IPS-18c (cell line): ENCODE results near the gene RAB26.

ENCODE experiments used
- H3K4me3 ChIP-seq: 2 replicates; pipeline ENCODE4 v1.7.0; 2013; ENCODE audit warnings: low read depth, mild to moderate bottlenecking, low read length, moderate library complexity; ENCODE audit not compliant: insufficient read depth
- H3K9me3 ChIP-seq: one replicate; pipeline ENCODE4 v1.6.1; 2013; ENCODE audit warnings: mild to moderate bottlenecking, low read length, moderate library complexity; ENCODE audit not compliant: control insufficient read depth, insufficient read depth

RAB26 gene

DNA sequence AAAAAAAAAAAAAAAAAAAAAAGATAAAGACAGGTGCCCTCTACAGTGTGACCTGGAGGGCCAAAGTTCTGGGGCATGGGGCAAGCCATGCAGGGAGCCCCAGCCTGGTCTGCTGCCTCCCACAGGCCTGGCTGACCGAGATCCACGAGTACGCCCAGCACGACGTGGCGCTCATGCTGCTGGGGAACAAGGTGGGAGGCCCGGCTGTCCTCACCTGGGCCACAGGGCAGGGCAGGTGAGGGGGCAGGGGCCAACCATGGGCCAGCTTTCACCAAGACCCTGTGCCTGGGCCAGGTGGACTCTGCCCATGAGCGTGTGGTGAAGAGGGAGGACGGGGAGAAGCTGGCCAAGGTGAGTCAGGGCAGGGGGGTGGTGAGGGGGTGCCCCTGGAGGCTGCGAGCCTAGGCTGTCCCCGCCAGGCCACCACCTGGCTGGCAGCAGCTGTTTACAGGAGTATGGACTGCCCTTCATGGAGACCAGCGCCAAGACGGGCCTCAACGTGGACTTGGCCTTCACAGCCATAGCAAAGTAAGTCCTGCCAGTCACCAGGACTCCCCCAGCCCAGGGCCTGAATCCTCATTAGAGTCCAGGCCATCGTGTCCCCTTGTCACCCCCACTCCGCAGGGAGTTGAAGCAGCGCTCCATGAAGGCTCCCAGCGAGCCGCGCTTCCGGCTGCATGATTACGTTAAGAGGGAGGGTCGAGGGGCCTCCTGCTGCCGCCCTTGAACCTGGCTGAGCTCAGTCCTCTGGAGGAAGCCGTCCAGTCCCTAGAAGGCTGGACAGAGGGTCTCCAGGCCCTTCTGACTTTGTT lies 4.5 kb downstream of the RAB26 start:
- peaks cover 4% of the 10 kb centered on the region for H3K9me3 ChIP-seq
- H3K4me3 ChIP-seq, result peak overlapping the region; percentile 100

DNA sequence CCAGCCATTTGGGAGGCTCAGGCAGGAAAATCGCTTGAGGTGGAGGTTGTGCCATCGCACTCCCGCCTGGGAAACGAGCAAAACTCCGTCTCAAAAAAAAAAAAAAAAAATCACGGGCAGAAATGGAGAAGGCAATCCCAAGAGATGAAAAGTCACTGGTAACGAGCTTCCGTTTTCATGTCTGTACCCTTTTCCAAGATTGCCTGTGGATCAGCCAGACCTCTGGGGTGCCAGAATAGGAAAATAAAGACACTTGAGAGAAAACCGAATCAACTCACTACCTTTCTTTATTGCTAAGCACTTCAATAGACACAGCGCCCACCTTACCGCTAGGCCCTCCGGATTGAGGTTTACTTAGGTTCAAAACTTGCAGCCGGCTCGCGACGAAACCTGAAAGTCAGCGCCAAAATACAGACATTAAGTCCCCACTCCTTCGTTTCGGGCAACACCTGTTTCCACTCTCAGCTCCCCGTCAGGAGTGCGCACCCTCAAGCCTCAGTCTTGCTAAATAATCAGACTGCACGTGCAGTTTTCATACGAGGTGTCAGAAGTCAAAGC lies 6.2 kb downstream of the RAB26 start:
- H3K9me3 ChIP-seq, result peaks cover 4% of the 10 kb centered on the region
- peak overlapping the region; percentile 100 for H3K4me3 ChIP-seq

GRCh38 chr16:2155091-2155950 lies 6.9 kb downstream of the RAB26 start, which contains the start of gene TRAF7:
Gene TRAF7, plus strand, starts transcription at chr16:2155782. Its CDS starts 8,139 bp downstream, at chr16:2163921.
- peaks cover 4% of the 10 kb centered on the region for H3K9me3 ChIP-seq
- peak within 1 kb of the TSS; percentile 100 for H3K4me3 ChIP-seq

DNA sequence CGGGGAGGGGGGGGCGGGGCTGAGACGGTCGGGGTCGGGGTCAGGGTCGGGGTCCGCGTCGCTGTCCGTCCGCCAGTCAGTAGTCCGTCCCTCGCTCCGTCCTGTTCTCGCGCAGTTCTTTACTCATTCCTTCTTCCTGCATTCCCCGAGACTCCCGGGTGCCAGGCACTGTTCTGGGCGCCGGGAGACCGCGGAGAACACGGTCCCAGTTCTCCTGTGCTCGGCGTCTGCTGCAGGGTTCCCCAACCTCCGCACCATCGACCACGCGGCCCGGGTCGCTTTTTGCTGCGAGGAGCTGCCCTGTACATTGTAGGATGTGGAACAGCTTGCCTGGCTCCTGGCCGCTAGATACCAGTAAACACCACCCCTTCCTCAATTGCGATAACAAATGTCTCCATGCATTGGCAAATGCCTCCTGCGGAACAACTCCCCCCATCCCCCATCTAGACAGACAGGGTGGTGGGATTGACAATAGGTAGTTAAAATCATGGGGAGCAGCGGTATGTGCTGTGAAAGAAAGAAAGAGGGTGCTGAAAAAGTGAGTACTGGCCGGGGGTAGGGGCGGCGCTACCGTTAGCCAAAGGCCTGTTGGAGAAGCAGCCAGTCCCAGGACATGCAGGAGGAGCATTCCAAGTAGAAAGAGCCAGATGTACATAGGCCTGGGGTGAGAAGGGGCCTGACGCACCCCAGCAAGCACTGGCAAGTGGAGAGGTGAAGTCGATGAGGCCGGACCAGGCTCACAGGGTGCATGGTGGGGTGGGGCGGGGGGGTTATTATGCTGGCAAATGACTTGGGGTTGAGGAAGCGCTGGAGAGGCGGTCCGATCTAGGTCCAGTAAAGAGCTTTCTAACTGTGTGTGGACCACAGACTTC lies 7.8 kb downstream of the RAB26 start:
- peaks cover 4% of the 10 kb centered on the region for H3K9me3 ChIP-seq

DNA sequence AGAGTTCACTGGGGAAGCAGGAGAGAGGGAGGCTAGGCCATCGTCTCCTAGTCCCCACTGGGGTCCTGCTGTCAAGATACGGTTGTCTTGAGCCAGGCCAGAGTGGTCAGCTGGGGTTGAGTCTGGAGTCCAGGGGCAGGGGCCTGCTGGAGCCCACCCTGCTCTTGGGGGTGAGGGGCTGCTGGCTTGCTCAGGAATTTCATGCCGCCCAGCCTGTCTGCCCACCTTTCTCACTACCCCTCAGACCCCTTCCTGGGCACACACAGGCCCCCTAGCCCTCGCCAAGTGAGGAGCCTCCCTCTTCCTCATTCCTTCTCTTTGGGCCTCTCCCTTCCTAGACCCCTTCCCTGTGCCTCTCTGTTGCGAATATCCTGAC lies 8.4 kb downstream of the RAB26 start:
- H3K9me3 ChIP-seq, result peaks cover 4% of the 10 kb centered on the region
- H3K4me3 ChIP-seq, result peak overlapping the region; percentile 91

More for the DNA sequence above, 7.8 kb downstream of the RAB26 start:
- H3K4me3 ChIP-seq, result peak overlapping the region; percentile 91

GRCh38 chr16:2157480-2158261 lies 9.2 kb downstream of the RAB26 start:
- Histone ChIP-seq H3K9me3 (peaks cover 4% of the 10 kb centered on the region), H3K4me3 (no peak overlapping the region; the same call in 1 of the 2 replicates)

GRCh38 chr16:2158262-2158638 lies 9.8 kb downstream of the RAB26 start:
- H3K4me3 ChIP-seq, result no peak overlapping the region

GRCh38 chr16:2159175-2159838 lies 10.9 kb downstream of the RAB26 start:
- Histone ChIP-seq H3K9me3 (no peaks in the 10 kb centered on the region), H3K4me3 (no peak overlapping the region)

More at GRCh38 chr16:2158262-2158638, 9.8 kb downstream of the RAB26 start:
- peaks cover 4% of the 10 kb centered on the region for H3K9me3 ChIP-seq

- no peaks in the 10 kb centered on the region for H3K9me3 ChIP-seq
These were observed 12.6 kb downstream of the RAB26 start for GRCh38 chr16:2160915-2161551.

DNA sequence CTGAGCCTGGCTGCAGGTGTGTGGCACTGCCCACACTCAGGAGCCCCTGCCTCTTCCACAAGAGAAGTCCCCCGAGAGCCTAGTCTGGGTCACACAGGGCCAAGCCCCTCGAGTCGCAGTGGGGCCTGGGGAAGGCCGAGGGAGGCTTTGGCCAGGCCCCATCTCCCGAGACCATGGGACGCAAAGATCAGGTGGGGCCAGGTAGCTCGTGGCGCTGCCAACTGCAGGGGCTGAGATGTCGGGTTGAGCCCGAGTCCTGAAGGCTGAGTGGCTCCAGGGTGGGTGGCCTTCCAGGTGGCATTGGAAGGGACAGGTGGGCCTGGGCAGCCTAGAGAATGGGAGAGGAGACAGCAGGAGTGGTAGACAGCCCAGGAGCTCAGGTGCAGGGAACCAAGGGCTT lies 13.5 kb downstream of the RAB26 start:
- Histone ChIP-seq H3K4me3 (no peak overlapping the region), H3K9me3 (no peaks in the 10 kb centered on the region)

More at GRCh38 chr16:2160915-2161551, 12.6 kb downstream of the RAB26 start:
- no peak overlapping the region for H3K4me3 ChIP-seq

DNA sequence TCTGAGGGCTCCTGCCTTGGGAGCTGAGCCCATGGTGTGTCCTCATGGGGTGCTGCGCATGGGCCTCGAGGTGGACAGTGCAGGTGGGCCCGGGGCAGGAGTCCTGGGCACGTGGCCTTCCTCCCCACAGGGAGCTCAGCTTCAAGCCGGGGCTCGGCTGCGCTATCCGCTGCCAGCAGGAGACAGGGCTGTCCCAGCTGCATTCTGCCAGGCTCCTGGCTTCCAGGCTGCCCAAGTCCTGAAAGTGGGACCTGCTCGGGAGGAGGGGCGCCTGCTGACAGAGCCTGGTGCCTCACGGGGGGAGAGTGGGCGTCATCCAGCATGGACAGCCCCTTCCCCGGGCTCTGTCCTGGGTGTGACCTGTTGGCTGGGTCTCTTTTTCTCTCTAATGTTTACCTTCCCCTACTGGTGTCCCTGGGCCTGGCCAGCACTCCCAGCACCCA lies 14.3 kb downstream of the RAB26 start:
- no peaks in the 10 kb centered on the region for H3K9me3 ChIP-seq
- H3K4me3 ChIP-seq, result no peak overlapping the region

- Histone ChIP-seq H3K4me3 (no peak overlapping the region), H3K9me3 (no peaks in the 10 kb centered on the region)
These were observed 14.9 kb downstream of the RAB26 start for GRCh38 chr16:2163211-2163881.

DNA sequence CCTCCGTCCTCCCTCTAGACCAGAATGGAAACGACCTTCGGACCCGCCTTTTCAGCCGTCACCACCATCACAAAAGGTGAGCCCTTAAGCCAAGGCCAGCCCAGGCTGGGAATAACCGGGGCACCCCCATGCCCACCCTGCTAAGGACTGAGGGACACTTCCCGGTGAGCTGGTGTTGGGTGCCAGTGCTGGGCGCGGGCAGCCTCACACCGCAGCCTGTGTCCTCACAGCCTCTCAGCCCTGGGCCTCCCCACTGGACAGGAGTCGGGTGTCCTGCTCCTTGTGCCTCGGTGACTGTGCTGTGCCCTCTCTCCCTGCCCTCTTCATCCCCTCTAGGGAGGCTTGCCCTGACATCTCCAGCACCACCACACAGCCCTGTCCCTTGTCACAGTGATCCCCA lies 17.4 kb downstream of the RAB26 start:
- Histone ChIP-seq H3K4me3 (no peak overlapping the region), H3K9me3 (no peaks in the 10 kb centered on the region)

- Histone ChIP-seq H3K9me3 (no peaks in the 10 kb centered on the region), H3K4me3 (no peak overlapping the region)
These were observed 18.0 kb downstream of the RAB26 start for GRCh38 chr16:2166263-2167067.
